Gastrocnemius medialis (tissue), 4 donors: ENCODE data around the gene VCPKMT.

Source experiments
- CTCF ChIP-seq, 5 experiments: fragments of 450-650 bp in 3 of 5; fragments of 200-600 bp in 2 of 5; sonication (generic) in 2 of 5; IDR thresholded peaks in 4 of 5; conservative IDR thresholded peaks in 1 of 5; 1 replicate in 4 of 5; 2 replicates in 1 of 5; pipeline ENCODE4 v1.5.1; 2016 to 2019; ENCODE audit warnings: antibody characterized with exemption in 5 of 5, mild to moderate bottlenecking in 3 of 5, moderate library complexity in 3 of 5
- POLR2A ChIP-seq, 2 donors: fragments of 450-650 bp; IDR thresholded peaks; one replicate each; pipeline ENCODE4 v1.6.1; 2017; ENCODE audit warnings: antibody characterized with exemption in 2 of 2, mild to moderate bottlenecking in 2 of 2, moderate library complexity in 2 of 2

- TF ChIP-seq CTCF (IDR thresholded peaks at IDR 0.05 in 4 of 5, conservative IDR thresholded peaks at IDR 0.05 in 1 of 5) = no peak
- TF ChIP-seq POLR2A (IDR thresholded peaks at IDR 0.05) = no peak
Observed at GRCh38 chr14:50099335-50099734, 17.0 kb downstream of the VCPKMT start.
